ENCODE data around the gene WDR87. TPM values are rescaled to one million over a fixed set of nuclear protein-coding genes. Genes with fewer than 3 reads are reported as not detected.
A peak's percentile ranks its signal among the peaks of the same experiment; 100 is the strongest.

WDR87 gene
- total RNA-seq (2014; rRNA removed; shearing (Covaris generic); ENCODE audit: low replicate concordance), result not detected in 2 replicates

DNA sequence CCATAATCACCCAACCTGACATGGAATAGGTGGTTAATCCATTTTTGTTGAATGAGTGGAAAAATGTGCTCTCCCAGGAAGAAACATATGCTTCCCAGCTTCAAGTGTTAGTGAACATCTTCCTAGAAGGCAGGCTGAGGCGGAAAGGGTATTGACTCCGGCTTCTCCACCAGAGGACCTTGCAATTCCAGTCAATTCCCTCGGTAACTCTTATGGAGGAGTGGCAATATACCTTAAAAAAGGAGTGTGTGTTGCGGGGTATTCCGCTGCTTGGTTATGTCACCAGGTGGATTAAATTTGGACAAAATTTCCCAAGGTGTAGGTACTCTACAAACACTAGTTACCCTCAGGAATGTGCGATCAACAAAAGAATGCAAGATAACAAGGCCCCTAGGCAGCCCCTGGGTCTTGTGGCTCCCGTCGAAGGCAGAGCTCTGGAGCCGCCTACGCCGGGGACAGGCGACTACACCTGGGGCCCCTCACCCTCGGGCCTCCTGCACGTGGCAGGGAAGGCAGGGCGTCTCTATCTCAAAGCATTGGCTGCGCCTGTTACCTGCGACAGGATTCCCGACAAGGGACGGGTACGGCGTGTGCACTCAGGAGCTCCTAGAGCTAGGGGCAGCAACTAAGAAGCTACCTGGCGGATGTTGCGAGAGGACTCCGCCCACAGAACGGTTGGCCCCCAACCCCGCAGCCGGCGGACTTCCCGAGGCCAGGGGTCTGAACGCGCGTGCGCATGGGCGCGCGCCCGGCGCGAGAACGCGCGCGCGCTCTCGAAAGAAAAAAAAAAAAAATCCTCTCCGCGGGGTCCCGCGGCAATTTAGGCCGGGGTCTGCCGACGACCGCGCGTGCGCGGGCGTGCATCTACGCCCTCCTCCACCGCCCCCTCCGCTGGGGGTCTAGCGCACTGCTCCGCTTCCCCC is at the start of gene WDR87:
Gene WDR87 (minus strand): TSS at position 649 of the 923 bp plus-strand sequence. CDS start 8,355 bp downstream, outside the sequence.
- Histone ChIP-seq H3K79me2 (ENCODE audit: low read length) (peaks cover 42% of the 10 kb centered on the region), H2AFZ (ENCODE audit: low read length) (peak within 1 kb of the TSS; percentile 70), H3K9me3 (ENCODE audit: low read length) (no peaks in the 10 kb centered on the region), H3K9me2 (replicated peaks; ENCODE audit: insufficient read depth, low read length) (no peaks in the 10 kb centered on the region), H3K36me3 (ENCODE audit: insufficient read depth, low read length) (peaks cover 11% of the 10 kb centered on the region; the same call in 1 of the 2 replicates), H3K9ac (ENCODE audit: low read length) (peak within 1 kb of the TSS; percentile 99), H3K4me1 (ENCODE audit: low read length) (peaks cover 51% of the 10 kb centered on the region), H3K4me2 (ENCODE audit: low read depth, low read length, poor library complexity, severe bottlenecking) (peak within 1 kb of the TSS; percentile 77), H3K27ac (ENCODE audit: low read length) (peak within 1 kb of the TSS; percentile 95), H3K27me3 (ENCODE audit: low read length) (no peaks in the 10 kb centered on the region), H4K20me1 (ENCODE audit: insufficient read depth, low read depth, low read length) (no peaks in the 10 kb centered on the region), H3K4me3 (ENCODE audit: low read length) (peak within 1 kb of the TSS; percentile 83)
- peak; percentile 89 for DNase-seq

DNA sequence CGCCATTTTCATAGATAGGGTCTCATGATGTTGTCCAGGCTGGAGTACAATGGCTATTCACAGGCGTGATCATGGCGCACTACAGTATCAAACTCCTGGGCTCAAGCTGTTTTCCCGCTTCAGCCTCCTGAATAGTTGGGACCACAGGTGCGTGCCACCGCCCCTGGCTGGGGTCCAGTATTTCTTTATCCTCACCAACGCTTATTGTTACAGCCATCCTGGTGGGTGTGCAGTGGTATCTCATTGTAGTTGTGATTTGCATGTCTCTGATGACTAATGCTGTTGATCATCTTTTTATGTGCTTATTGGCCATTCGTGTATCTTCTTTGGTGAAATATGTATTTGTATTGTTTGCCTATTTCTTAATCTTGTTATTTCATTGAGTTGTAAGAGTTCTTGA is 49.6 kb upstream of the WDR87 start:
- H3K27ac ChIP-seq (ENCODE audit: low read length), result no peak overlapping the region
- peaks cover 96% of the 10 kb centered on the region for H3K79me2 ChIP-seq (ENCODE audit: low read length)
- H3K27me3 ChIP-seq (ENCODE audit: low read length), result no peaks in the 10 kb centered on the region
- peaks cover 31% of the 10 kb centered on the region for H3K4me1 ChIP-seq (ENCODE audit: low read length)
- no peaks in the 10 kb centered on the region for H3K9me2 ChIP-seq (replicated peaks; ENCODE audit: insufficient read depth, low read length)
- H3K4me2 ChIP-seq (ENCODE audit: low read depth, low read length, poor library complexity, severe bottlenecking), result no peak overlapping the region
- H3K9ac ChIP-seq (ENCODE audit: low read length), result no peak overlapping the region
- peaks cover 25% of the 10 kb centered on the region for H3K36me3 ChIP-seq (ENCODE audit: insufficient read depth, low read length)
- no peak overlapping the region for H3K4me3 ChIP-seq (ENCODE audit: low read length)
- peaks cover 6% of the 10 kb centered on the region; the same call in 1 of the 2 replicates for H3K9me3 ChIP-seq (ENCODE audit: low read length)
- DNase-seq, result no peak
- no peaks in the 10 kb centered on the region for H4K20me1 ChIP-seq (ENCODE audit: insufficient read depth, low read depth, low read length)
- no peak overlapping the region for H2AFZ ChIP-seq (ENCODE audit: low read length)

DNA sequence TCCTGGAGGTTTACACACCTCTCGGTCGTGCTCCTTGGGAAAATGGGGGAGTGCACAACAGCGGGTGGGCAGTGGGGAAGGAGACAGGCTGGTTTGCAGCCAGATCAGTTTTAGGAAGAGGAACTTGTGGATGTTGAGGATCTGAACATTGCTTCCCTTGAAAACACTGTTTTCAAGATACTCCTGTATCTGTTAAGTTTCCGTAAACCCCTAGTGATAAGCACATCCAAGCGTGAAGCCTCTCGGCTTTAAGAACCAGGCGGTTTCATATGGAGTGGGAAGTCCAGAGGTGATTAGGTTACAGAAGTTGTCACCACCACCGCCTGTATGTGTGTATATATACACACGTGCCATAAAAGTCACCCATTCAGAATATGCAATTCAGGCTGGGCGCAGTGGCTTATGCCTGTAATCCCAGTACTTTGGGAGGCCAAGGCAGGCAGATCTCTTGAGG is 48.1 kb upstream of the WDR87 start:
- Histone ChIP-seq H3K79me2 (ENCODE audit: low read length) (peaks cover 96% of the 10 kb centered on the region), H3K4me2 (ENCODE audit: low read depth, low read length, poor library complexity, severe bottlenecking) (no peak overlapping the region), H2AFZ (ENCODE audit: low read length) (no peak overlapping the region), H3K9me3 (ENCODE audit: low read length) (peaks cover 6% of the 10 kb centered on the region; the same call in 1 of the 2 replicates), H4K20me1 (ENCODE audit: insufficient read depth, low read depth, low read length) (no peaks in the 10 kb centered on the region), H3K27me3 (ENCODE audit: low read length) (no peaks in the 10 kb centered on the region), H3K27ac (ENCODE audit: low read length) (peak overlapping the region; percentile 18; the same call in 1 of the 2 replicates), H3K9me2 (replicated peaks; ENCODE audit: insufficient read depth, low read length) (no peaks in the 10 kb centered on the region), H3K4me1 (ENCODE audit: low read length) (peaks cover 34% of the 10 kb centered on the region), H3K36me3 (ENCODE audit: insufficient read depth, low read length) (peaks cover 20% of the 10 kb centered on the region), H3K9ac (ENCODE audit: low read length) (no peak overlapping the region), H3K4me3 (ENCODE audit: low read length) (no peak overlapping the region)
- DNase-seq, result no peak

DNA sequence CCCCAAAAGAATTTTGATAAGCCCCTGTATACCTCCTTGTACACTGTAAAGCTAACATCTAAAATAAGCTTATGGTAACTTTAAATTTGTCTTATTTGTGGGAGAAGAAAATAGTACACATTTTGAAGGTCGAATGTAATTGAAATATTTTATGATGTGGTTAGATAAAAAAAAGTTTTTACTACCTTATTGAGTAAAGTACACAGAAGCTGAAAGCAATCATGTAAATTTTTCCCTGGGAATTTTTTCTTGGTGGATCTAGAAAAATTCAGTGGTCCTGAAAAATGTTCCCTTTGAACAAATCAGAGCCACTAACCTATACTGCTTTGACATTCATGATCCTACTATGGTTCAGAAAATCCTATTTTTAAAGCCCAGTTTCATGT is 47.5 kb upstream of the WDR87 start:
- peaks cover 31% of the 10 kb centered on the region for H3K4me1 ChIP-seq (ENCODE audit: low read length)
- H3K4me3 ChIP-seq (ENCODE audit: low read length), result no peak overlapping the region
- no peaks in the 10 kb centered on the region for H4K20me1 ChIP-seq (ENCODE audit: insufficient read depth, low read depth, low read length)
- H3K36me3 ChIP-seq (ENCODE audit: insufficient read depth, low read length), result peaks cover 21% of the 10 kb centered on the region
- H2AFZ ChIP-seq (ENCODE audit: low read length), result no peak overlapping the region
- no peak for DNase-seq
- H3K79me2 ChIP-seq (ENCODE audit: low read length), result peaks cover 96% of the 10 kb centered on the region
- no peak overlapping the region for H3K9ac ChIP-seq (ENCODE audit: low read length)
- no peak overlapping the region for H3K4me2 ChIP-seq (ENCODE audit: low read depth, low read length, poor library complexity, severe bottlenecking)
- H3K9me2 ChIP-seq (replicated peaks; ENCODE audit: insufficient read depth, low read length), result no peaks in the 10 kb centered on the region
- no peaks in the 10 kb centered on the region for H3K27me3 ChIP-seq (ENCODE audit: low read length)
- H3K27ac ChIP-seq (ENCODE audit: low read length), result peak overlapping the region; percentile 18; the same call in 1 of the 2 replicates
- H3K9me3 ChIP-seq (ENCODE audit: low read length), result peaks cover 6% of the 10 kb centered on the region; the same call in 1 of the 2 replicates

DNA sequence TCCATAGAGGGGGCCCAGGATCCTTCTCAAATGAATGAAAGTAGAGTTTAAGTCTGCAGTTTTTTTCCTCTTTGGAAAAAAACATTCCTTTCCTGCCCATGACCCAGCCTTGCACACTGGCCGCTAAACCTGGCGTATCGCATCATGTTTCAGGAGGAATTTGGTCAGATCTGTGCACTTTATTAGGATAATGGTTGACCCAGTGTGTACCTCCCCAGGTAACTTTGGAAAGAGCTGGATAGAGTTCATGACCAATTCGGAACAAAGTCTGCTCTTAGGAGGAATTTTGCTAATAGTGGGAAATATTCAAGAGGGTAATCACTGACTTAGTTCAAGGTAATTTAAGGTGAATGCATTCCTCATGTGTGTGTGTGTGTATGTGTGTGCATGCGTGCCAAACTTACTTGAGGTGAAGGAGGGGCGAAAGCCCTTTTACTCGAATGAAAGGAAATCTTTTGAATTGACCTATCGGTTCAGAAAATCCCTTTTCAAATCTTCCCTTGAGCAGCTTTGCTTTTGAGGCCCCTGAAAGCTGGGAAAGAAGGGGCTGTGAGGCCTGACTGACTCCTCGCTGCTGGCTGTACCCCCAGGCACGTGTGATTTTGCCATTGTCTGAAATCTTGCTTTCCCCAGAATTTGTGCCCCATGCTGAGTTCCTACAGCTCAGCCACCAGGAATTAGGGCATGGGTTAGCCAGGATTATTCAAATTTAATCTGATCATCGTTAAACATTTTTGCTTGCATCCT is 47.0 kb upstream of the WDR87 start:
- H3K4me3 ChIP-seq (ENCODE audit: low read length), result no peak overlapping the region
- H3K4me2 ChIP-seq (ENCODE audit: low read depth, low read length, poor library complexity, severe bottlenecking), result no peak overlapping the region
- H2AFZ ChIP-seq (ENCODE audit: low read length), result no peak overlapping the region
- H3K27me3 ChIP-seq (ENCODE audit: low read length), result no peaks in the 10 kb centered on the region
- no peak for DNase-seq
- no peak overlapping the region for H3K9ac ChIP-seq (ENCODE audit: low read length)
- H3K4me1 ChIP-seq (ENCODE audit: low read length), result peaks cover 26% of the 10 kb centered on the region
- H4K20me1 ChIP-seq (ENCODE audit: insufficient read depth, low read depth, low read length), result no peaks in the 10 kb centered on the region
- H3K36me3 ChIP-seq (ENCODE audit: insufficient read depth, low read length), result peaks cover 23% of the 10 kb centered on the region
- peak overlapping the region; percentile 18; the same call in 1 of the 2 replicates for H3K27ac ChIP-seq (ENCODE audit: low read length)
- H3K9me3 ChIP-seq (ENCODE audit: low read length), result peaks cover 6% of the 10 kb centered on the region; the same call in 1 of the 2 replicates
- H3K79me2 ChIP-seq (ENCODE audit: low read length), result peaks cover 96% of the 10 kb centered on the region
- H3K9me2 ChIP-seq (replicated peaks; ENCODE audit: insufficient read depth, low read length), result no peaks in the 10 kb centered on the region

DNA sequence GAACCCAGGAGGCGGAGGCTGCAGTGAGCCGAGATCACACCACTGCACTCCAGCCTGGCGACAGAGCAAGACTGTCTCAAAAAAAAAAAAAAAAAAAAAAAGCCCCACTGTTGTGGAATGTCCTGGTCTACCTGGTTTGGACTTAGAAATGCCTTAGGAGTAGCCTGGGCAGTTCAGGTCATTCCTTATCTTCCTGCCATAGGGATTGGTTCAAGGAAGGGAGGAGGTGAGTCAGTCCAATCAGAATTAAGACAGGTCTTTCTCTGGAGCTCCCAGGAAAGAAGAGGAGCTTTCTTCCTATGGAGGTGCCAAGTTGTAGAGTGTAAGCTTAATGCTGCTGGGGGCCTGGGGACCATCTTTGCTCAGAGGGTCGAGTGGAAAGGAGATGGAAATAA is 45.4 kb upstream of the WDR87 start:
- H3K4me2 ChIP-seq (ENCODE audit: low read depth, low read length, poor library complexity, severe bottlenecking), result no peak overlapping the region
- H2AFZ ChIP-seq (ENCODE audit: low read length), result no peak overlapping the region
- peaks cover 1% of the 10 kb centered on the region; the same call in 1 of the 2 replicates for H4K20me1 ChIP-seq (ENCODE audit: insufficient read depth, low read depth, low read length)
- peaks cover 24% of the 10 kb centered on the region for H3K4me1 ChIP-seq (ENCODE audit: low read length)
- peaks cover 13% of the 10 kb centered on the region for H3K36me3 ChIP-seq (ENCODE audit: insufficient read depth, low read length)
- no peaks in the 10 kb centered on the region for H3K9me2 ChIP-seq (replicated peaks; ENCODE audit: insufficient read depth, low read length)
- peaks cover 96% of the 10 kb centered on the region for H3K79me2 ChIP-seq (ENCODE audit: low read length)
- 0 out of 2 replicates have a peak overlapping the region, but pooled peaks have one; percentile 54 for H3K27ac ChIP-seq (ENCODE audit: low read length)
- DNase-seq, result no peak
- H3K9ac ChIP-seq (ENCODE audit: low read length), result no peak overlapping the region
- H3K9me3 ChIP-seq (ENCODE audit: low read length), result no peaks in the 10 kb centered on the region
- no peak overlapping the region for H3K4me3 ChIP-seq (ENCODE audit: low read length)
- no peaks in the 10 kb centered on the region for H3K27me3 ChIP-seq (ENCODE audit: low read length)

DNA sequence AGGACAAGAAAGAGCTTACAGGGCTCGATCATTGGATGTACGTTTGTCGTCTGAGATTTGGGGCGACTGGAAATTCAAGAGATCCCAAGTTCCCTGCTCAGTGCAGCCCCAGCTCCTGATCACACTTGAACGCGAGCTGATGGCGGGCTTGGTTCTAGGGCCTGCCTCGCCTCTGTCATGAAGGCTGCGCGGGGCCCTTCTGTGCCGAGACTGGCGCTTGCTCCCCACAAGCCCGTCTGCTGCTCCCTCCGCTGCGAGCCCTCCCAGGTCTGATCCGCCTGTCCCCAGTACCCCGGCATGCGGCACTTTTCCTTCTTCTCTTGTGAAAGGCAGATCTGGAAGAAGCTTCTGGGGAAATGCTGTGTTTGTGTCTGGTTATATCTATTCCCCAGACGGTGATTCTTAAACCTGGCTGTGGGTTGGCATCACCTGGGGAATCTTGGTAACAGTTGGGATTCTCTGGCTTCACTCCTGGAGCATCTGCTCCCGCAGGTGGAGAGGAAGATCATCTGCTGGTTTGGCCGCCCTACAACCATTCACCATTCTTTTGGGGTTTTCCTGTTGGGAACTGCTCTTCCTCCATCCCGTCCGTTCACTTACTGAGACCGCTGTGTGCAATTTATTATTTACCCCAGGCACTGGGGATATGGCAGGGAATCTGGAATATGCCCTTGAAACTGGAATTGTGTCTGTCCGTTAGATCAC is 44.2 kb upstream of the WDR87 start:
- Histone ChIP-seq H3K27me3 (ENCODE audit: low read length) (no peaks in the 10 kb centered on the region), H3K4me1 (ENCODE audit: low read length) (peaks cover 24% of the 10 kb centered on the region), H3K9me2 (replicated peaks; ENCODE audit: insufficient read depth, low read length) (no peaks in the 10 kb centered on the region), H3K4me2 (ENCODE audit: low read depth, low read length, poor library complexity, severe bottlenecking) (no peak overlapping the region), H2AFZ (ENCODE audit: low read length) (no peak overlapping the region), H3K79me2 (ENCODE audit: low read length) (peaks cover 95% of the 10 kb centered on the region), H3K4me3 (ENCODE audit: low read length) (no peak overlapping the region), H4K20me1 (ENCODE audit: insufficient read depth, low read depth, low read length) (peaks cover 3% of the 10 kb centered on the region; the same call in 1 of the 2 replicates), H3K9ac (ENCODE audit: low read length) (no peak overlapping the region), H3K36me3 (ENCODE audit: insufficient read depth, low read length) (peaks cover 14% of the 10 kb centered on the region), H3K9me3 (ENCODE audit: low read length) (no peaks in the 10 kb centered on the region), H3K27ac (ENCODE audit: low read length) (peak overlapping the region; percentile 54)
- no peak for DNase-seq

Data from Karpas-422 (cell line).